Fibroblast of lung (primary cell): ENCODE measurements around the gene SLC34A1. TPM values are rescaled to one million over a fixed set of nuclear protein-coding genes. Genes with fewer than 3 reads are reported as not detected.
A peak's percentile ranks its signal among the peaks of the same experiment; 100 is the strongest.

ENCODE experiments used
- DNase-seq, 2 donors: peaks; one replicate each; pipeline versions ENCODE4 v3.0.0 to v3.0.0-alpha.2; 2010; ENCODE audit warnings: low read depth in 2 of 2
- H2AFZ ChIP-seq: 2 replicates; pipeline ENCODE4 v1.5.1; 2012; ENCODE audit warnings: low read length, control low read depth, inconsistent platforms
- H3K27ac ChIP-seq: 2 replicates; pipeline ENCODE4 v1.5.1; 2011; ENCODE audit warnings: low read length, control low read depth; ENCODE audit not compliant: insufficient read depth
- H3K27me3 ChIP-seq: 2 replicates; pipeline ENCODE4 v1.5.1; 2011; ENCODE audit warnings: mild to moderate bottlenecking, low read length; ENCODE audit not compliant: control insufficient read depth, insufficient read depth
- H3K36me3 ChIP-seq: 2 replicates; pipeline ENCODE4 v1.5.1; 2011; ENCODE audit warnings: low read length; ENCODE audit not compliant: control insufficient read depth, insufficient read depth
- H3K4me1 ChIP-seq: 2 replicates; pipeline ENCODE4 v1.5.1; 2011; ENCODE audit warnings: low read length; ENCODE audit not compliant: control insufficient read depth, insufficient read depth; ENCODE audit errors: extremely low read depth
- H3K4me2 ChIP-seq: 2 replicates; pipeline ENCODE4 v1.5.1; 2011; ENCODE audit warnings: low read length, control low read depth; ENCODE audit not compliant: insufficient read depth; ENCODE audit errors: extremely low read depth
- H3K4me3 ChIP-seq, 4 experiments: fragments of 200-600 bp in 1 of 4; sonication (generic) in 1 of 4; replicated peaks in 1 of 4; 2 replicates each; pipeline ENCODE4 v1.5.1; 2011 to 2016; ENCODE audit warnings: low read length in 4 of 4, low read depth in 3 of 4, mild to moderate bottlenecking in 3 of 4, control low read depth in 2 of 4, inconsistent platforms in 1 of 4, mixed read lengths in 1 of 4; ENCODE audit not compliant: insufficient read depth in 1 of 4; ENCODE audit errors: control extremely low read depth in 1 of 4
- H3K79me2 ChIP-seq: 2 replicates; pipeline ENCODE4 v1.5.1; 2012; ENCODE audit warnings: mild to moderate bottlenecking, low read length, inconsistent platforms; ENCODE audit not compliant: control insufficient read depth, insufficient read depth
- H3K9ac ChIP-seq: 2 replicates; pipeline ENCODE4 v1.5.1; 2011; ENCODE audit warnings: mild to moderate bottlenecking, low read length, control low read depth; ENCODE audit not compliant: insufficient read depth
- H3K9me3 ChIP-seq: 2 replicates; pipeline ENCODE4 v1.5.1; 2012; ENCODE audit warnings: low read depth, low read length; ENCODE audit not compliant: control insufficient read depth, insufficient read depth
- H4K20me1 ChIP-seq: 2 replicates; pipeline ENCODE4 v1.5.1; 2011; ENCODE audit warnings: low read length; ENCODE audit not compliant: control insufficient read depth, insufficient read depth; ENCODE audit errors: extremely low read depth
- EZH2 ChIP-seq: IDR thresholded peaks from 2 replicates; pipeline ENCODE4 v1.5.1; 2012; ENCODE audit warnings: low read length, control low read depth, mild to moderate bottlenecking; ENCODE audit errors: missing control alignments
- polyA plus RNA-seq, 2 donors: library from polyadenylated mRNA; depleted of rRNA in 1 of 2; stranded (reverse) in 1 of 2; unstranded in 1 of 2; fragments of >200 nt; gene quantifications; 2 replicates each; pipeline ENCODE4 v1.2.1, GENCODE V29; 2011 to 2012; ENCODE audit warnings: missing spikeins in 1 of 2
- total RNA-seq: library from RNA; depleted of rRNA; stranded (reverse); fragments of >200 nt; gene quantifications from 2 replicates; pipeline ENCODE4 v1.2.1, GENCODE V29; 2014
- TF ChIP-seq, protein P1 (sequence below), 2 donors: IDR thresholded peaks in 1 of 2; conservative IDR thresholded peaks in 1 of 2; 1 replicate in 1 of 2; 2 replicates in 1 of 2; pipeline ENCODE4 v1.5.1; 2011 to 2012; ENCODE audit warnings: low read length in 2 of 2, control low read depth in 1 of 2, inconsistent platforms in 1 of 2, low read depth in 1 of 2, mild to moderate bottlenecking in 1 of 2

The SLC34A1 gene
- total and polyA plus RNA-seq, 2 donors (not counting 1 experiment from before 2014, with no cell fraction given), result not detected

DNA sequence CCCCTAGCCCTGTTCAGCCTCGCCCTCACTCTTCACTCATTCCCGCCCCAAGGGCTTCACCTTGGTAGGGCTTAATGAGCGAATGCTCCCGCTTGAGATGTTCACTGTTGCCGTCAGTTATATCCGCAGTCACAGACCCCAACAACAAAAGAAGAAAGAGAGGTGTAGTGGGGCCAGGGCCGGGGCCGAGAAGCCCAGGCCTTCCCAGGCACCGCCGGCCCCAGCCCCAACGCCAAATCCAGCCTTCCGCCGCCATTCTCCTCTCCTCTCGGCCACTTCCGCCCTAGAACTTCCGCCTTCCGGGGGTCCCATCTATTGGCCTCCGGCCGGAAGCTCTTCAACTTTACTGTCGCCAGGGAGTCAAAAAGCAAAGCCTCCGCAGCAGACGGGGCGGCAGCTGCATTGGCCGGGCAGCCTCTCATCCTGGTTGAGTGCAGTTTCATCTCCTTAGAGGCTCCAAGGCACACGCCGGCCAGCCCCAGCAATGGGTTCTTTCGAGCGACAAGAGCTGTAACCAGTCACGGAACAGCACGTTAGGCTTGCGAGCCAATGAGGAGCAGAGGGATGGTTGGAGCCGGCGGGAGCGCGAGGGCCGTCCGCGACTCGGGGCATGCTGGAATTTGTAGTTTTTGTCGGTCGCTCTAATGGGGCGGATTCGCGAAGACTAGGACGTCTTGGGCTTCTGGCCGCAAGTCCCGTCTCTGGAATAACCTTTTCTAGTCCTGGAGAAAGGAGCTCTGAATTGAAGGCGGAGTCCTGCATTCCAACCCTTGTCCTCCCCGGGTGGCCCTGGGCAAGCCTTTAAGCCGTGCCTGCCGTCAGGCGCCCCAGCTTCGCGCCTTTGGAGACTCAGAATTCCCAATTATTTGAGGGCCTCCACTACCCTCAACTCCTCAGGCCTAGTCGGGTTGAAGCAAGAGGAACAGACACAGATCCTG, 32.6 kb upstream of the SLC34A1 start, which contains the start of gene LMAN2:
Gene LMAN2, minus strand, starts transcription at position 277 of the 938 bp plus-strand sequence. Its CDS starts 21 bp downstream, at position 256.
- Histone ChIP-seq H3K79me2 (peaks cover 38% of the 10 kb centered on the region), H3K36me3 (peaks cover 2% of the 10 kb centered on the region), H4K20me1 (no peaks in the 10 kb centered on the region), H3K9me3 (no peaks in the 10 kb centered on the region), H3K4me1 (peaks cover 9% of the 10 kb centered on the region), H3K4me2 (peak within 1 kb of the TSS; percentile 75), H2AFZ (peak within 1 kb of the TSS; percentile 82), H3K9ac (peak within 1 kb of the TSS; percentile 95), H3K4me3 (peak within 1 kb of the TSS; percentile 97 to 99 (median 98)), H3K27ac (peak within 1 kb of the TSS; percentile 97), H3K27me3 (no peaks in the 10 kb centered on the region)
- peak; percentile 97 for DNase-seq
- no peak for TF ChIP-seq EZH2

DNA sequence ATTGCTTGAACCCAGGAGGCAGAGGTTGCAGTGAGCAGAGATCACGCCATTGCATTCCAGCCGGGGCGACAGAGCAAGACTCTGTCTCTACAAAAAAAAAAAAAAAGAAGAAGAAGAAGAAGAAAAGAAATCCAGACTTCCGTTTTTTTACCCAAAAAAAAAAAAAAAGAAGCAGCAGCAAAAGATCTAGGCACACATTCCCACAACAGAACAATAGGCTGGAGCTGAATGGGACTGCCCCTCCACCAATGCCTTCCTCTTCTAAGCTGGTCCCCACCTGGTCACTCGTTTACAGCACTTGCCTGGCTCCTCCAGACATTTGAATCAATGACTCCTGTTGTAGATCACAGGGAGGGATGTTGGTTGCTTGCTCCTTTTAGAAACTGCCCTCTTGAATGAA, 31.1 kb upstream of the SLC34A1 start:
- no peaks in the 10 kb centered on the region for H3K9me3 ChIP-seq
- peaks cover 9% of the 10 kb centered on the region for H3K4me1 ChIP-seq
- no peak overlapping the region for H3K4me2 ChIP-seq
- no peak overlapping the region for H3K9ac ChIP-seq
- H3K36me3 ChIP-seq, result peaks cover 2% of the 10 kb centered on the region
- TF ChIP-seq, protein P1, sequence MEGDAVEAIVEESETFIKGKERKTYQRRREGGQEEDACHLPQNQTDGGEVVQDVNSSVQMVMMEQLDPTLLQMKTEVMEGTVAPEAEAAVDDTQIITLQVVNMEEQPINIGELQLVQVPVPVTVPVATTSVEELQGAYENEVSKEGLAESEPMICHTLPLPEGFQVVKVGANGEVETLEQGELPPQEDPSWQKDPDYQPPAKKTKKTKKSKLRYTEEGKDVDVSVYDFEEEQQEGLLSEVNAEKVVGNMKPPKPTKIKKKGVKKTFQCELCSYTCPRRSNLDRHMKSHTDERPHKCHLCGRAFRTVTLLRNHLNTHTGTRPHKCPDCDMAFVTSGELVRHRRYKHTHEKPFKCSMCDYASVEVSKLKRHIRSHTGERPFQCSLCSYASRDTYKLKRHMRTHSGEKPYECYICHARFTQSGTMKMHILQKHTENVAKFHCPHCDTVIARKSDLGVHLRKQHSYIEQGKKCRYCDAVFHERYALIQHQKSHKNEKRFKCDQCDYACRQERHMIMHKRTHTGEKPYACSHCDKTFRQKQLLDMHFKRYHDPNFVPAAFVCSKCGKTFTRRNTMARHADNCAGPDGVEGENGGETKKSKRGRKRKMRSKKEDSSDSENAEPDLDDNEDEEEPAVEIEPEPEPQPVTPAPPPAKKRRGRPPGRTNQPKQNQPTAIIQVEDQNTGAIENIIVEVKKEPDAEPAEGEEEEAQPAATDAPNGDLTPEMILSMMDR (conservative IDR thresholded peaks at IDR 0.05 in 1 of 2, IDR thresholded peaks at IDR 0.05 in 1 of 2; ENCODE audit: low read depth in 1 of 2, low read length in 2 of 2), result no peak
- no peak for TF ChIP-seq EZH2
- no peak overlapping the region for H3K27ac ChIP-seq
- DNase-seq, result no peak
- H3K79me2 ChIP-seq, result peaks cover 28% of the 10 kb centered on the region
- H4K20me1 ChIP-seq, result no peaks in the 10 kb centered on the region
- H3K4me3 ChIP-seq, result no peak overlapping the region
- no peak overlapping the region for H2AFZ ChIP-seq
- H3K27me3 ChIP-seq, result no peaks in the 10 kb centered on the region

DNA sequence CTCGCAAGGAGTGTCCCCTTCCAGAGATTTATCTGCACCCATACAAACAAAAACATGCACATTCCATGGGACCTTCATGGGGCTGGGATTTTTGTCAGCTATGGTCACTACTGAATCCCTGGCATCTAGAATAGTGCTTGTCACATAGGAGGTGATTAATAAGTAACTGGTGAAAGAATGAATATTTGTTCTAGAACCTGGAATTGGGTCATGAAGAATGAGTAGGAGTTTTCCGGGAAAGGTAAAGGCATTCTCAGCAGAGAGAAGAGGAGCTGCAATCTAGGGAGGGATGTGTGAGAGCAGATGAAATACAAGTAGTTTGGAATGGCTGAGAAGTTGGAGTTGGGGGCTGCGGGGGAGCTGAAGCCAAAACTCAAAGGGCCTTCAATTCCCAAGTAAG, 30.0 kb upstream of the SLC34A1 start:
- TF ChIP-seq, protein P1 (conservative IDR thresholded peaks at IDR 0.05 in 1 of 2, IDR thresholded peaks at IDR 0.05 in 1 of 2; ENCODE audit: low read depth in 1 of 2, low read length in 2 of 2), result no peak
- no peak for TF ChIP-seq EZH2
- Histone ChIP-seq H3K36me3 (peaks cover 2% of the 10 kb centered on the region), H3K79me2 (peaks cover 21% of the 10 kb centered on the region), H3K4me1 (peaks cover 9% of the 10 kb centered on the region), H3K9ac (no peak overlapping the region), H3K4me3 (no peak overlapping the region), H4K20me1 (no peaks in the 10 kb centered on the region), H3K27me3 (peaks cover 2% of the 10 kb centered on the region), H3K27ac (no peak overlapping the region), H3K9me3 (no peaks in the 10 kb centered on the region), H2AFZ (no peak overlapping the region), H3K4me2 (no peak overlapping the region)
- no peak for DNase-seq
